NCI-H128 (cell line): ENCODE measurements around the gene LCN6.

ENCODE experiments used
- DNase-seq: peaks from one replicate; lab custom pipeline; 2025; ENCODE audit not compliant: unreplicated experiment; lab: John Stamatoyannopoulos, UW

The LCN6 gene

DNA sequence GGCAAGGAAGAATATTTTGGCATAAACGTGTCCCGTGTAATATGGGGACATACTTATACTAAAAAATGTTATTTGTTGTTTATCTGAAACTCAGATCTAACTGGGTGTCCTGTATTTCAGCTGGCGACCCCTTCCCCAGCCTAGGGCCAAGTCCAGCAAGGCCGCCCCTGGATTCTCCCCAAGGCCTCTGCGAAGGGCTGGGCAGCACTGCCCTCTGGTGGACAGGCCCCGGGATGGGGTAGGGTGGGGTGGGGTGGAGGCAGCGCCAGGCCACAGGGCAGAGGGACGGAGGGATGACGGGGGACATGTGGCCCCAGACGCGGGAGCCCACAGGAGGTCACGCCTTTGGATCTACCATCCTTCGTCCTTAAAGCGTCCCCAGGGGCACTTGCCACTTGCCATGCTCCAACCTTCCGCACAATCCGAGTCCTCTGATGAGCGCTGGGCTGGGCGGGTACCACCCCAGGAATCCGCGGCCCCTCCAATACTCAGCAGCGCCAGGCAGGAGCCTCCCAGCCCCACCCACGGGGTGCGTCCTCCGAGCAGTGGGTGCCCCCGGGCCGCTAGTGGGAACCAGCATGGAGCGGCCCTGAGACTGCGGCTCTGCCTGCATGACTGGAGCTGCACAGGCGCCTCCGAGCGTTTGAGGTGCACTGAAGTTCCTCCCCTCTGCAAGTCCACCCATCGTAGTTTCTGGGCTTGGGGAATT, 54.0 kb downstream of the LCN6 start:
- DNase-seq, result no peak
